Smooth muscle cell (in vitro differentiated cells): ENCODE data around the gene RYR1. TPM values are rescaled to one million over a fixed set of nuclear protein-coding genes. Genes with fewer than 3 reads are reported as not detected.

ENCODE experiments used
- DNase-seq: peaks from one replicate; lab custom pipeline; 2025; ENCODE audit not compliant: unreplicated experiment; lab: John Stamatoyannopoulos, UW
- H2AFZ ChIP-seq: fragments of 200-600 bp; sonication (generic); 2 replicates; pipeline ENCODE4 v1.6.0; 2016; ENCODE audit warnings: antibody characterized with exemption, low read depth, mild to moderate bottlenecking
- H3F3A ChIP-seq: fragments of 200-600 bp; sonication (generic); 2 replicates; pipeline ENCODE4 v1.6.0; 2017; ENCODE audit warnings: antibody characterized with exemption, low read depth
- H3K27ac ChIP-seq: fragments of 200-600 bp; sonication (generic); 2 replicates; pipeline ENCODE4 v1.5.1; 2016; ENCODE audit warnings: low read depth, mild to moderate bottlenecking
- H3K27me3 ChIP-seq: fragments of 200-600 bp; sonication (generic); 2 replicates; pipeline ENCODE4 v1.6.1; 2016; ENCODE audit warnings: low read depth, mild to moderate bottlenecking
- H3K36me3 ChIP-seq: fragments of 200-600 bp; sonication (generic); 2 replicates; pipeline ENCODE4 v1.5.1; 2016; ENCODE audit warnings: low read depth
- H3K4me1 ChIP-seq: fragments of 200-600 bp; sonication (generic); 2 replicates; pipeline ENCODE4 v1.5.1; 2016; ENCODE audit warnings: low read depth
- H3K4me2 ChIP-seq: fragments of 200-600 bp; sonication (generic); 2 replicates; pipeline ENCODE4 v1.6.0; 2016; ENCODE audit warnings: mild to moderate bottlenecking
- H3K4me3 ChIP-seq: fragments of 200-600 bp; sonication (generic); 2 replicates; pipeline ENCODE4 v1.5.1; 2016; ENCODE audit warnings: mild to moderate bottlenecking
- H3K79me2 ChIP-seq: fragments of 200-600 bp; sonication (generic); 2 replicates; pipeline ENCODE4 v1.6.0; 2016; ENCODE audit warnings: low read depth, mild to moderate bottlenecking
- H3K9ac ChIP-seq: fragments of 200-600 bp; sonication (generic); 2 replicates; pipeline ENCODE4 v1.6.0; 2016; ENCODE audit warnings: low read depth
- H3K9me3 ChIP-seq: fragments of 200-600 bp; sonication (generic); replicated peaks from 2 replicates; pipeline ENCODE4 v1.5.1; 2016; ENCODE audit warnings: low read depth
- H4K20me1 ChIP-seq: fragments of 200-600 bp; sonication (generic); 2 replicates; pipeline ENCODE4 v1.6.0; 2016; ENCODE audit warnings: low read depth
- WGBS: methylation state at CpG from one replicate; pipeline ENCODE4 v1.1.7; 2016; ENCODE audit warnings: low lambda C conversion rate; 5-methylcytosine and 5-hydroxymethylcytosine counted together
- polyA plus RNA-seq: library from polyadenylated mRNA; unstranded; fragments of >200 nt; fragmentation: Nextera tagmentation; extraction: Ambion mirVana; gene quantifications from 2 replicates; pipeline ENCODE4 v1.2.1, GENCODE V29; 2016
- total RNA-seq: library from RNA; depleted of rRNA; stranded (reverse); fragments of >200 nt; gene quantifications from 2 replicates; pipeline ENCODE4 v1.2.3, GENCODE V29; 2014
- TF ChIP-seq, protein P1 (sequence below): fragments of 200-600 bp; sonication (generic); IDR thresholded peaks from 2 replicates; pipeline ENCODE4 v1.5.1; 2017; ENCODE audit warnings: borderline replicate concordance, mild to moderate bottlenecking, antibody characterized with exemption; ENCODE audit not compliant: insufficient read depth, poor library complexity, severe bottlenecking

The RYR1 gene
- total and polyA plus RNA-seq, 2 experiments from 2014 or later, result 0.31 to 0.95 TPM

DNA sequence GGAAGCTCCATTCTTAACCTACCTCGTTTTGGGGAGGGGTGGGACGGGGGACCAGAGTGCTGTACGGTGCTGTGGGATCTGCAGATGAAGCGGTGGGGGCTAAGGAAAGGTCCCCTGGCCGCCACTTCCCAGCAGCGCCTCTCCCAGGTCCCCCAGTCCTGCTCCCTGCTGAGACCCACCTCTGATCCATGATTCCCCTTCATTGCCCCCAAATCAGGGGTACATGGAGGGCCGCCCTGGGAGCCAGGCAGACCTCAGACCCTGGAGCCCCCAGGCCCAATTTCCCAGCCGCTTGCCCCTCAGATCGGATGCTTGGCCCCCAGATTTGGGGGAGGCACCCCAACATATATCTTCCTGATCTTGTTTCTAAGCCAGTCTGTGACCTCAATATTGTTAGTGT is 34.4 kb upstream of the RYR1 start:
- H3K79me2 ChIP-seq, result no peaks in the 10 kb centered on the region
- H3K36me3 ChIP-seq, result no peaks in the 10 kb centered on the region
- DNase-seq, result no peak
- H3F3A ChIP-seq, result no peaks in the 10 kb centered on the region
- no peak overlapping the region for H3K4me2 ChIP-seq
- H3K9ac ChIP-seq, result no peak overlapping the region
- H3K4me3 ChIP-seq, result no peak overlapping the region
- no peaks in the 10 kb centered on the region for H3K4me1 ChIP-seq
- 84% methylated on average over 6 of the region's 9 CpGs for WGBS
- TF ChIP-seq, protein P1, sequence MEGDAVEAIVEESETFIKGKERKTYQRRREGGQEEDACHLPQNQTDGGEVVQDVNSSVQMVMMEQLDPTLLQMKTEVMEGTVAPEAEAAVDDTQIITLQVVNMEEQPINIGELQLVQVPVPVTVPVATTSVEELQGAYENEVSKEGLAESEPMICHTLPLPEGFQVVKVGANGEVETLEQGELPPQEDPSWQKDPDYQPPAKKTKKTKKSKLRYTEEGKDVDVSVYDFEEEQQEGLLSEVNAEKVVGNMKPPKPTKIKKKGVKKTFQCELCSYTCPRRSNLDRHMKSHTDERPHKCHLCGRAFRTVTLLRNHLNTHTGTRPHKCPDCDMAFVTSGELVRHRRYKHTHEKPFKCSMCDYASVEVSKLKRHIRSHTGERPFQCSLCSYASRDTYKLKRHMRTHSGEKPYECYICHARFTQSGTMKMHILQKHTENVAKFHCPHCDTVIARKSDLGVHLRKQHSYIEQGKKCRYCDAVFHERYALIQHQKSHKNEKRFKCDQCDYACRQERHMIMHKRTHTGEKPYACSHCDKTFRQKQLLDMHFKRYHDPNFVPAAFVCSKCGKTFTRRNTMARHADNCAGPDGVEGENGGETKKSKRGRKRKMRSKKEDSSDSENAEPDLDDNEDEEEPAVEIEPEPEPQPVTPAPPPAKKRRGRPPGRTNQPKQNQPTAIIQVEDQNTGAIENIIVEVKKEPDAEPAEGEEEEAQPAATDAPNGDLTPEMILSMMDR, result no peak
- no peaks in the 10 kb centered on the region for H3K9me3 ChIP-seq
- H2AFZ ChIP-seq, result no peak overlapping the region
- H4K20me1 ChIP-seq, result no peaks in the 10 kb centered on the region
- no peak overlapping the region for H3K27ac ChIP-seq
- no peaks in the 10 kb centered on the region for H3K27me3 ChIP-seq

DNA sequence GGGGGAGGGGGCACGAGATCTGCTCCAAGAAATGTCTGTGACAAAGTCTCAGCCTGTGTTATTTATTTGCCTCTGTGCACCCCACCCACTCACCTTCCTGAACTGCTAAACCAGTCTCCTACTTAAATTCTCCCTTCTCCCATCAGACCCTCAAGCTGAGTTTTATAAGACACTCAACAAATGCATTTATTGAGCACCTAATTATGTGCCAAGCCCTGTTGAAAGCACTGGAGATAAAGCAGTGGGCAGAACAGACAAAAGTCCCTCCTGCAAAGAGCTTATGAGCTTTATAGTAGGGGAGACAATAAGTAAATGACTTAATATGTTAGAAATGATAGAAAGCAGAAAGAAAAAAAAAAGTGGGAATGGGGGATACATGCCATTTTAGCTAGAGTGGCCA is 34.0 kb upstream of the RYR1 start:
- no peak overlapping the region for H3K4me3 ChIP-seq
- H2AFZ ChIP-seq, result no peak overlapping the region
- H3K4me2 ChIP-seq, result no peak overlapping the region
- H3K36me3 ChIP-seq, result no peaks in the 10 kb centered on the region
- H3K27ac ChIP-seq, result no peak overlapping the region
- H3K79me2 ChIP-seq, result no peaks in the 10 kb centered on the region
- DNase-seq, result no peak
- H3K9ac ChIP-seq, result no peak overlapping the region
- 90% methylated on average over 1 of the region's 1 CpG for WGBS
- H3F3A ChIP-seq, result no peaks in the 10 kb centered on the region
- no peaks in the 10 kb centered on the region for H3K27me3 ChIP-seq
- no peaks in the 10 kb centered on the region for H3K9me3 ChIP-seq
- no peaks in the 10 kb centered on the region for H4K20me1 ChIP-seq
- TF ChIP-seq, protein P1, result no peak
- H3K4me1 ChIP-seq, result no peaks in the 10 kb centered on the region

DNA sequence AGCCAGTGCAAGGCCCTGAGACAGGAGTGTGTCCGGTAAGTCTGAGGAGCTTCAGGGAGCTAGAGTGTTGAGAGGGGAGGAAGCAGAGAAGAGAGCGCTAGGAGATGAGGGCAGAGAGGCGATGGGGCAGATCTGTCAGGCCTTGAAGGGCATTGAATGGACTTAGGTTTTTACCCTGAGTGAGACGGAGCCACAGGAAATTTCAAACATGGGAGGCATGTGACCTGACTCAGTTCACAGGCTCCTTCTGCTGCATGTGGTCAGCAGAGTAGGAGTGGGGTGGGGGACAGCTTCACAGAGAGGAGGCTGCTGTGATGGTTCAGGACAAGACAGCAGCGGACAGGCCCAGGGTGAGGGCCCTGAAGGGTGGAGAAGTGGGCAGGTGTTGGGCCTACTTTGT is 33.1 kb upstream of the RYR1 start:
- no peak overlapping the region for H2AFZ ChIP-seq

DNA sequence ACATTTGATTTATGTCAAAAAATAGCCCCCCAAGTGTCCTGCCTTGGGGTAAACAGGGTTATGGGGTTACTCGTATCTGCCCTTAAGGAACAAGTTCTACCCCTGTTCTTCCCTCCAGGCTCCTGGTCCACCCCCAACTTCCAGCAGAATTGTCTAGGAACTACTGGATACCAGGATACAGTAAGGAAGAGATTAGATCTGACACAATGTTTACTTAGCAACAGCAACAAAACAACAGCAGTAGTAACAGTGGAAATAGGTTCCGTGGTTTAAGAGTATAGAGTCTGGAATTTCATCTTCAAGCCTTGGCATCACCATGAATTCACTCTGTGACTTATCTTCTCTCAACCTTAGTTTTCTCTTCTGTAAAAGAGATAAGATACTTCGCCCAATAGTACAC is 32.3 kb upstream of the RYR1 start:
- no peak for DNase-seq
- H3K9me3 ChIP-seq, result no peaks in the 10 kb centered on the region

More for the DNA sequence above, 33.1 kb upstream of the RYR1 start:
- no peak for DNase-seq
- Histone ChIP-seq H4K20me1 (no peaks in the 10 kb centered on the region), H3K9ac (no peak overlapping the region), H3K4me1 (no peaks in the 10 kb centered on the region), H3F3A (no peaks in the 10 kb centered on the region), H3K27me3 (no peaks in the 10 kb centered on the region), H3K36me3 (no peaks in the 10 kb centered on the region), H3K9me3 (no peaks in the 10 kb centered on the region), H3K79me2 (no peaks in the 10 kb centered on the region), H3K4me3 (no peak overlapping the region), H3K4me2 (no peak overlapping the region), H3K27ac (no peak overlapping the region)
- TF ChIP-seq, protein P1, result no peak
- WGBS, result 72% methylated on average over 5 of the region's 5 CpGs

More for the DNA sequence above, 32.3 kb upstream of the RYR1 start:
- 76% methylated on average over 3 of the region's 3 CpGs for WGBS
- Histone ChIP-seq H3K4me3 (no peak overlapping the region), H3K4me2 (no peak overlapping the region), H3K27me3 (no peaks in the 10 kb centered on the region), H3K4me1 (no peaks in the 10 kb centered on the region), H4K20me1 (no peaks in the 10 kb centered on the region), H3K9ac (no peak overlapping the region), H3F3A (no peaks in the 10 kb centered on the region), H3K36me3 (no peaks in the 10 kb centered on the region), H2AFZ (no peak overlapping the region), H3K79me2 (no peaks in the 10 kb centered on the region), H3K27ac (no peak overlapping the region)
- TF ChIP-seq, protein P1, result no peak
